B cell (primary cell): ENCODE data around the gene PRCC.

Source experiments
- CTCF ChIP-seq: fragments of 200-600 bp; IDR thresholded peaks from one replicate; pipeline ENCODE4 v1.8.0; 2022; ENCODE audit warnings: antibody characterized with exemption, mild to moderate bottlenecking
- EZH2 ChIP-seq: IDR thresholded peaks from 2 replicates; pipeline ENCODE4 v1.6.1; 2012; ENCODE audit warnings: borderline replicate concordance, low read depth, mild to moderate bottlenecking, moderate library complexity, low read length; ENCODE audit not compliant: insufficient read depth, poor library complexity, severe bottlenecking

GRCh38 chr1:156740237-156740740 lies 27.0 kb upstream of the PRCC start:
- no peak for TF ChIP-seq CTCF
- TF ChIP-seq EZH2 = no peak
